Mesendoderm (in vitro differentiated cells): ENCODE measurements around the gene MEN1.

Experiments used
- DNase-seq: peaks from one replicate; pipeline ENCODE4 v3.0.0; 2013
- H2AK5ac ChIP-seq: 2 replicates; pipeline ENCODE4 v1.6.1; 2013; ENCODE audit warnings: low read length, inconsistent platforms
- H2BK120ac ChIP-seq: 2 replicates; pipeline ENCODE4 v1.6.1; 2013; ENCODE audit warnings: low read depth, mild to moderate bottlenecking, low read length, moderate library complexity, mixed read lengths
- H2BK15ac ChIP-seq: replicated peaks from 2 replicates; pipeline ENCODE4 v1.6.1; 2013; ENCODE audit warnings: low read depth, mild to moderate bottlenecking, moderate library complexity
- H2BK5ac ChIP-seq: 2 replicates; pipeline ENCODE4 v1.6.1; 2013; ENCODE audit warnings: low read length, inconsistent platforms
- H3K18ac ChIP-seq: 2 replicates; pipeline ENCODE4 v1.6.1; 2013; ENCODE audit warnings: mild to moderate bottlenecking, low read length, mixed read lengths
- H3K23ac ChIP-seq: one replicate; pipeline ENCODE4 v1.6.1; 2013; ENCODE audit warnings: low read length
- H3K27ac ChIP-seq: 2 replicates; pipeline ENCODE4 v1.5.1; 2013; ENCODE audit warnings: low read depth, mild to moderate bottlenecking, inconsistent platforms, low read length, moderate library complexity
- H3K27me3 ChIP-seq: 2 replicates; pipeline ENCODE4 v1.6.1; 2013; ENCODE audit warnings: low read length, control low read depth, mild to moderate bottlenecking, inconsistent platforms; ENCODE audit not compliant: insufficient read depth, poor library complexity
- H3K36me3 ChIP-seq: 2 replicates; pipeline ENCODE4 v1.6.1; 2013; ENCODE audit warnings: low read length, inconsistent platforms; ENCODE audit not compliant: control insufficient read depth, insufficient read depth
- H3K4ac ChIP-seq: one replicate; pipeline ENCODE4 v1.6.1; 2013; ENCODE audit warnings: low read depth, mild to moderate bottlenecking, low read length, moderate library complexity
- H3K4me1 ChIP-seq: 2 replicates; pipeline ENCODE4 v1.6.1; 2013; ENCODE audit warnings: low read depth, low read length, inconsistent platforms; ENCODE audit not compliant: control insufficient read depth
- H3K4me2 ChIP-seq: 2 replicates; pipeline ENCODE4 v1.6.1; 2013; ENCODE audit warnings: low read length
- H3K4me3 ChIP-seq: 2 replicates; pipeline ENCODE4 v1.5.1; 2013; ENCODE audit warnings: mild to moderate bottlenecking, low read length
- H3K56ac ChIP-seq: one replicate; pipeline ENCODE4 v1.6.1; 2013; ENCODE audit warnings: low read length
- H3K79me1 ChIP-seq: 2 replicates; pipeline ENCODE4 v1.6.1; 2013; ENCODE audit warnings: low read length, inconsistent platforms
- H3K79me2 ChIP-seq: 2 replicates; pipeline ENCODE4 v1.6.1; 2013; ENCODE audit warnings: mild to moderate bottlenecking, low read length; ENCODE audit not compliant: control insufficient read depth, insufficient read depth
- H3K9ac ChIP-seq: 2 replicates; pipeline ENCODE4 v1.6.1; 2013; ENCODE audit warnings: low read length, inconsistent platforms
- H4K5ac ChIP-seq: one replicate; pipeline ENCODE4 v1.6.1; 2013; ENCODE audit warnings: low read length
- H4K8ac ChIP-seq: one replicate; pipeline ENCODE4 v1.6.1; 2013; ENCODE audit warnings: low read depth, mild to moderate bottlenecking, control low read depth, low read length, moderate library complexity
- WGBS: extraction: QIAGEN DNeasy Blood & Tissue Kit; methylation state at CpG from one replicate; pipeline ENCODE4 v1.1.7; 2013; ENCODE audit warnings: low lambda C conversion rate, missing lambda C conversion rate; ENCODE audit not compliant: insufficient coverage; ENCODE audit errors: extremely low coverage; 5-methylcytosine and 5-hydroxymethylcytosine counted together

Gene MEN1

GRCh38 chr11:64776875-64777274 lies 33.5 kb downstream of the MEN1 start:
- Histone ChIP-seq H3K18ac (no peak overlapping the region), H3K23ac (no peak overlapping the region), H3K4me2 (peak overlapping the region; percentile 66), H3K4me3 (peak overlapping the region; percentile 96), H3K79me2 (peaks cover 43% of the 10 kb centered on the region), H2BK120ac (no peak overlapping the region), H2AK5ac (no peak overlapping the region), H3K9ac (peak overlapping the region; percentile 98), H2BK15ac (no peak overlapping the region), H3K79me1 (peaks cover 16% of the 10 kb centered on the region), H4K5ac (no peak overlapping the region), H3K56ac (peak overlapping the region; percentile 98), H3K4me1 (no peaks in the 10 kb centered on the region), H4K8ac (no peak overlapping the region), H2BK5ac (no peak overlapping the region), H3K36me3 (peaks cover 24% of the 10 kb centered on the region), H3K27me3 (no peaks in the 10 kb centered on the region), H3K4ac (no peak overlapping the region), H3K27ac (no peak overlapping the region)
- no CpG with 5 or more reads among the region's 3 CpGs for WGBS
- no peak for DNase-seq

GRCh38 chr11:64776425-64776824 lies 33.9 kb downstream of the MEN1 start:
- H3K18ac ChIP-seq, result no peak overlapping the region
- no peak for DNase-seq
- no CpG with 5 or more reads among the region's 6 CpGs for WGBS
- H4K5ac ChIP-seq, result no peak overlapping the region
- no peak overlapping the region for H2BK120ac ChIP-seq
- H2BK5ac ChIP-seq, result no peak overlapping the region
- H3K4me3 ChIP-seq, result no peak overlapping the region
- H3K23ac ChIP-seq, result no peak overlapping the region
- peaks cover 44% of the 10 kb centered on the region for H3K79me2 ChIP-seq
- peak overlapping the region; percentile 98 for H3K9ac ChIP-seq
- no peaks in the 10 kb centered on the region for H3K4me1 ChIP-seq
- H2AK5ac ChIP-seq, result no peak overlapping the region
- H3K79me1 ChIP-seq, result peaks cover 17% of the 10 kb centered on the region
- no peak overlapping the region for H3K4me2 ChIP-seq
- H3K27ac ChIP-seq, result no peak overlapping the region
- no peak overlapping the region for H4K8ac ChIP-seq
- H3K36me3 ChIP-seq, result peaks cover 25% of the 10 kb centered on the region
- no peak overlapping the region for H2BK15ac ChIP-seq
- H3K4ac ChIP-seq, result no peak overlapping the region
- H3K27me3 ChIP-seq, result no peaks in the 10 kb centered on the region
- no peak overlapping the region for H3K56ac ChIP-seq

GRCh38 chr11:64774144-64774543 lies 36.2 kb downstream of the MEN1 start:
- no peak overlapping the region for H3K4me3 ChIP-seq
- H3K27ac ChIP-seq, result no peak overlapping the region
- no peak overlapping the region for H4K8ac ChIP-seq
- peaks cover 18% of the 10 kb centered on the region for H3K79me1 ChIP-seq
- no peak overlapping the region for H2BK5ac ChIP-seq
- no peak overlapping the region for H3K4ac ChIP-seq
- no peak overlapping the region for H3K23ac ChIP-seq
- H2BK120ac ChIP-seq, result no peak overlapping the region
- no peak overlapping the region for H3K18ac ChIP-seq
- no peaks in the 10 kb centered on the region for H3K27me3 ChIP-seq
- no peak overlapping the region for H3K56ac ChIP-seq
- peaks cover 47% of the 10 kb centered on the region for H3K79me2 ChIP-seq
- no CpG with 5 or more reads among the region's 5 CpGs for WGBS
- no peak overlapping the region for H2AK5ac ChIP-seq
- DNase-seq, result no peak
- H3K4me2 ChIP-seq, result no peak overlapping the region
- peaks cover 40% of the 10 kb centered on the region for H3K36me3 ChIP-seq
- H2BK15ac ChIP-seq, result no peak overlapping the region
- no peak overlapping the region for H3K9ac ChIP-seq
- no peaks in the 10 kb centered on the region for H3K4me1 ChIP-seq
- no peak overlapping the region for H4K5ac ChIP-seq

DNA sequence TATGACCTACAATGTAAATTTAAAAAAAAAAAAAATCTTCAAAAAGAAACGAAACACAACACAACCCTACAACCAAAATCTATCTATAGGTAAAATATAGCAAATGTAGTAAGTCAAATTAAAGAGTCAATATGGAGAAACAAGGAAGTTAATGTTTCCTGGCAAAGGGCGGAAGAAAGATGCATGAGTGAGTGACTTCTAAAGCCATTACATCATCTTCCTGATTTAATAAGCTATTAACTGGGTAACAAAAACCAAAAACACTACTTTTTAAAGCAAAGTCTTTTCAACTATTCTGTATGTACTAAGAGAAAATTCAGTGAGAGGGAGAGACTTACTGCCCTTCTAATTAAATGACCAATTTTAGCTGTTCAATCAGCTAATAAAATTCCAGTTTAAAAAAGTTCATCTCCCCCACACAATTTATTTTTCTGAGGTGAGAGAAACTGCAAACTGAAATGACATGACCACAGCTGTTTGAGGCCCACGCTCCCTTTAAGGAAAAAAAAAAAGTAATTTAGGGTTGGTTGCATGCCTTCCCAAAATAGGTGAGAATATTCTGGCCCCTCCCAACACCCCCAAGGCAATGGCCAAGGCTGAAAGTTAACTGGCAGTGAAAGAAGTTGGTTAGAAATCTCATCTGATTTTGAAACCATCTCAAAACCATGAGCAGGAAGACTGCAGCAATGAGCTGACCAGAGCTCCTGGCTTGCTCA lies 37.9 kb downstream of the MEN1 start:
- Histone ChIP-seq H3K36me3 (peaks cover 53% of the 10 kb centered on the region), H3K4me2 (no peak overlapping the region), H2BK15ac (no peak overlapping the region), H2AK5ac (no peak overlapping the region), H3K9ac (no peak overlapping the region), H3K27ac (no peak overlapping the region), H2BK120ac (no peak overlapping the region), H4K5ac (no peak overlapping the region), H3K27me3 (no peaks in the 10 kb centered on the region), H3K18ac (no peak overlapping the region), H3K79me2 (peaks cover 49% of the 10 kb centered on the region), H2BK5ac (no peak overlapping the region), H4K8ac (no peak overlapping the region), H3K56ac (no peak overlapping the region), H3K4me3 (no peak overlapping the region), H3K79me1 (peaks cover 20% of the 10 kb centered on the region), H3K23ac (no peak overlapping the region), H3K4me1 (no peaks in the 10 kb centered on the region), H3K4ac (no peak overlapping the region)
- no CpG with 5 or more reads among the region's 3 CpGs for WGBS
- DNase-seq, result no peak

GRCh38 chr11:64771861-64772260 lies 38.5 kb downstream of the MEN1 start:
- no peak overlapping the region for H2BK120ac ChIP-seq
- H2BK15ac ChIP-seq, result no peak overlapping the region
- peaks cover 26% of the 10 kb centered on the region for H3K79me1 ChIP-seq
- H3K4ac ChIP-seq, result no peak overlapping the region
- DNase-seq, result no peak
- H4K8ac ChIP-seq, result no peak overlapping the region
- peaks cover 49% of the 10 kb centered on the region for H3K79me2 ChIP-seq
- no peaks in the 10 kb centered on the region for H3K4me1 ChIP-seq
- H3K27ac ChIP-seq, result no peak overlapping the region
- no peak overlapping the region for H2BK5ac ChIP-seq
- no peaks in the 10 kb centered on the region for H3K27me3 ChIP-seq
- H3K23ac ChIP-seq, result no peak overlapping the region
- H4K5ac ChIP-seq, result no peak overlapping the region
- WGBS, result no CpG with 5 or more reads among the region's 2 CpGs
- H3K18ac ChIP-seq, result no peak overlapping the region
- H2AK5ac ChIP-seq, result no peak overlapping the region
- no peak overlapping the region for H3K4me2 ChIP-seq
- H3K4me3 ChIP-seq, result no peak overlapping the region
- H3K56ac ChIP-seq, result no peak overlapping the region
- peaks cover 59% of the 10 kb centered on the region for H3K36me3 ChIP-seq
- H3K9ac ChIP-seq, result no peak overlapping the region

GRCh38 chr11:64770120-64770519 lies 40.2 kb downstream of the MEN1 start:
- Histone ChIP-seq H3K27ac (no peak overlapping the region), H3K79me2 (peaks cover 35% of the 10 kb centered on the region), H3K18ac (no peak overlapping the region), H2BK120ac (no peak overlapping the region), H2AK5ac (no peak overlapping the region), H3K56ac (no peak overlapping the region), H2BK15ac (no peak overlapping the region), H2BK5ac (no peak overlapping the region), H3K9ac (no peak overlapping the region), H3K27me3 (no peaks in the 10 kb centered on the region), H3K36me3 (peaks cover 58% of the 10 kb centered on the region), H3K4me2 (no peak overlapping the region), H3K4ac (no peak overlapping the region), H3K4me3 (no peak overlapping the region), H4K5ac (no peak overlapping the region), H4K8ac (no peak overlapping the region), H3K79me1 (peaks cover 22% of the 10 kb centered on the region), H3K4me1 (no peaks in the 10 kb centered on the region), H3K23ac (no peak overlapping the region)
- no peak for DNase-seq
- no CpG with 5 or more reads among the region's 12 CpGs for WGBS
